Epithelial cell of proximal tubule (primary cell): Measurements from ENCODE around the gene TSR2. TPM values are rescaled to one million over a fixed set of nuclear protein-coding genes. Genes with fewer than 3 reads are reported as not detected.

Experiments used
- DNase-seq: peaks from one replicate; pipeline ENCODE4 v3.0.0-alpha.2; 2011; ENCODE audit warnings: low read depth
- H3K4me3 ChIP-seq: 2 replicates; pipeline ENCODE4 v1.5.1; 2011; ENCODE audit warnings: low read depth, mild to moderate bottlenecking, low read length
- total RNA-seq: library from RNA; depleted of rRNA; stranded (reverse); fragments of >200 nt; gene quantifications from 2 replicates; pipeline ENCODE4 v1.2.3, GENCODE V29; 2015
- TF ChIP-seq, protein P1 (sequence below): conservative IDR thresholded peaks from 2 replicates; pipeline ENCODE4 v1.5.1; 2012; ENCODE audit warnings: low read depth, mild to moderate bottlenecking, low read length

The TSR2 gene
- total RNA-seq, 1 donor from 2014 or later, result 13.2 TPM

DNA sequence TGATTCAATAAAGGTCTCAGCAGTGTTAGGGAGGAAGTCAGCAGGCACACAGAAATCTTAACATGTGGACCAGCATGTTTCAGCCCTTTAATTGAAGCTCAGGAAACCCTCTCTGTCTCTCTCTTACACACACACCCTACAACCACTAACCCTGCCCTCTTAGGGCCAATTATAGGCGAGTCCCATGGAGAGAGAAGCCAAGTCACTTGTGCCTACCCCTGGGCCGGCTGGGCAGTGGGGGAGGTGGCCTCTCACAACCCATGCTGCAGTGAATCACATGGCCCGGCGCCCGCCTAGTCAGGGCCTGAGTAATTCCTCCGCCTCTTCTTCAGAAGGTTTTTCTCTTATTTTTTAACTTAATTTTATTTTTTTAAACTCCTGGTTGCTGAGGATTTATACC, 52.1 kb downstream of the TSR2 start:
- H3K4me3 ChIP-seq, result no peak overlapping the region
- TF ChIP-seq, protein P1, sequence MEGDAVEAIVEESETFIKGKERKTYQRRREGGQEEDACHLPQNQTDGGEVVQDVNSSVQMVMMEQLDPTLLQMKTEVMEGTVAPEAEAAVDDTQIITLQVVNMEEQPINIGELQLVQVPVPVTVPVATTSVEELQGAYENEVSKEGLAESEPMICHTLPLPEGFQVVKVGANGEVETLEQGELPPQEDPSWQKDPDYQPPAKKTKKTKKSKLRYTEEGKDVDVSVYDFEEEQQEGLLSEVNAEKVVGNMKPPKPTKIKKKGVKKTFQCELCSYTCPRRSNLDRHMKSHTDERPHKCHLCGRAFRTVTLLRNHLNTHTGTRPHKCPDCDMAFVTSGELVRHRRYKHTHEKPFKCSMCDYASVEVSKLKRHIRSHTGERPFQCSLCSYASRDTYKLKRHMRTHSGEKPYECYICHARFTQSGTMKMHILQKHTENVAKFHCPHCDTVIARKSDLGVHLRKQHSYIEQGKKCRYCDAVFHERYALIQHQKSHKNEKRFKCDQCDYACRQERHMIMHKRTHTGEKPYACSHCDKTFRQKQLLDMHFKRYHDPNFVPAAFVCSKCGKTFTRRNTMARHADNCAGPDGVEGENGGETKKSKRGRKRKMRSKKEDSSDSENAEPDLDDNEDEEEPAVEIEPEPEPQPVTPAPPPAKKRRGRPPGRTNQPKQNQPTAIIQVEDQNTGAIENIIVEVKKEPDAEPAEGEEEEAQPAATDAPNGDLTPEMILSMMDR, result no peak
- no peak for DNase-seq

DNA sequence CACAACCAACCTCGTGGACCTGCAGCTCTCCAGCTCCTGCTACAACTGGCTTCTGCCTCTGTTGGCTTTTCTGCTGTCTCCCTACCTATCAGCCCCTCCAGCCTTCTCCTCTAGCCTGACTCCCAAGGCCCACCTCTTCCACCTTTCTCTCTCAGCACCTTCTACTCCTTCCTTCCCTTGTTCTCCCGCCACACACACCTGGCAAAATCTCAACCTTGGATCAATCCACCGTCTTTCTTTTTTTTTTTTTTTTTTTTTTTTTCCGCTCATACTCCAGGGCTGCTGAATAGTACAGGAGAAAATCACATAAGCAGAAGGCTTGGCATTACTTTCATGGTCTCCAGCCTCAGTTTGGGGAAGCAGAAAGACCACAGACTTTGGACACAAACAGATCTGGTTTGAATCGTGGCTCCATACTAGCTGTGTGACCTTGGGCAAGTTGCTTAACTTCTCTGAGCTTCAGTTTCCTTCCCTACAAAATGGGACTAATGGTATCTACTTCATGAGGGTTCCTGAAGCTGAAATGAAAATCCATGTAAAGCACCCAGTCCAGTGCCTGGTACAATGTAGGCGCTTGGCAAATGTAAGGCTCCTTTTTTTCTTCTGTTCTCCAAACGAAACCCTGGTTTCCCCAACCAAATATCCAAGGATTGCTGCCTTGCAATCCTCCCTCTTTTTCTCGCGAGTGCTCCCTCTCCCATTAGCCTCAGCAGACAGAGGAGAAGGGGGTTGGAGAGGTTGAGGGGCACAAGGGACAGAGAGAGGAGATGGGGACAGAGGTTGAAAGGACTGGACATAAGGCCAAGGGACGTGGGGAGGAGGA, 54.2 kb downstream of the TSR2 start:
- peak overlapping the region; percentile 64 for H3K4me3 ChIP-seq
- TF ChIP-seq, protein P1, result no peak
- no peak for DNase-seq

Other genes with a start within 250 kb of the TSR2 start
- gene WNK3, start 82.4 kb upstream of the TSR2 start, total RNA-seq, result 1.4 and 2.6 TPM in 2 replicates
- gene FGD1, start 55.8 kb downstream of the TSR2 start, total RNA-seq, result 10.2 and 10.3 TPM in 2 replicates
- 21.6 and 23.1 TPM in 2 replicates for gene GNL3L, start 89.8 kb downstream of the TSR2 start, total RNA-seq